ENCODE results near the gene FAM110C. TPM values are rescaled to one million over a fixed set of nuclear protein-coding genes. Genes with fewer than 3 reads are reported as not detected.

The FAM110C gene
- total RNA-seq, 1 donor from 2014 or later: 3.6 TPM

Other genes with a start within 250 kb of the FAM110C start
- 65.0 TPM for gene SH3YL1, start 217.5 kb upstream of the FAM110C start, total RNA-seq
- gene ACP1, start 218.4 kb upstream of the FAM110C start, total RNA-seq: 95.7 TPM
- 1.4 TPM for gene ALKAL2, start 241.6 kb upstream of the FAM110C start, total RNA-seq